KG1 (cell line): Measurements from ENCODE around the gene RDH13.
"Not testable (repeated sequence)": the region's sequence is repeated elsewhere in the genome, so short reads cannot be mapped to it uniquely, and the experiment has no call there.

Experiments used
- DNase-seq: peaks from one replicate; lab custom pipeline; 2025; lab: John Stamatoyannopoulos, UW

RDH13 gene, protein sequence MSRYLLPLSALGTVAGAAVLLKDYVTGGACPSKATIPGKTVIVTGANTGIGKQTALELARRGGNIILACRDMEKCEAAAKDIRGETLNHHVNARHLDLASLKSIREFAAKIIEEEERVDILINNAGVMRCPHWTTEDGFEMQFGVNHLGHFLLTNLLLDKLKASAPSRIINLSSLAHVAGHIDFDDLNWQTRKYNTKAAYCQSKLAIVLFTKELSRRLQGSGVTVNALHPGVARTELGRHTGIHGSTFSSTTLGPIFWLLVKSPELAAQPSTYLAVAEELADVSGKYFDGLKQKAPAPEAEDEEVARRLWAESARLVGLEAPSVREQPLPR

DNA sequence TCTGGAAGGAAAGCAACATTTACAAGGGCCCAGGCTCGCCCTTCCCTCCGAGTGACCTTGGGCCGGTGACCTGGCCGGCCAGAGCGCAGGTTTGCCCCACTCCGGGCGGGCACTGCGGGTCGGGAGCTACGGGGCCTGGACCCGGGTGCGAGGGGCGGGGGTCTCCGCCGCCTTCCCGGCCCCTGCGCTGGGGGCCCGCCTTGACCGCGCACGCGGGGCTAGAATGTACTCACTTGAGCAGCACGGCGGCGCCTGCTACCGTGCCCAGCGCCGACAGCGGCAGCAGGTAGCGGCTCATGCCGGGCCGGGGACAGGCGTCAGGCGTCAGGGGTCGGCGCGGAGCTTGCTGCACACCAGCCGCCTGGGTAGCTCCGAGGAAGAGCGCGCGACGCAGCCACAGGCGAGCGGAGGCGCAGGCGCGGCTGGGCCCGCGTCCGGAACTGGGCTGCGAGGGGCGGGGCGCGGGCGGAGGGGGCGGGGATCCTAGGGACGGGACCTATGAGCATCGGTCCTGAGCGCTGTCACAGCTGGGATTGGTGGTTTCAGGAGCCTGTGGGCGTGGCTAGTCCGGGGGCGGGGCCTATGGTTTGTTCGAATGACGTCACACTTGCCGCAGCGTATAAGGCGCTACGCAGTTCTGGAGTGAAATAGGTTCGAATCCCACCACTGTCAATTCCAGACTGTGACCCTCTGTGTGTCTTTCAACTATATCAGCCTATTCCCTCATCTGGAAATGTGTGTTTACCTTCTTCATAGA, at the start of gene RDH13:
TSS of gene RDH13 (minus strand) at position 414 of the 757 bp plus-strand sequence. CDS start at position 298, 116 bp downstream.
- DNase-seq = peak; percentile 95

DNA sequence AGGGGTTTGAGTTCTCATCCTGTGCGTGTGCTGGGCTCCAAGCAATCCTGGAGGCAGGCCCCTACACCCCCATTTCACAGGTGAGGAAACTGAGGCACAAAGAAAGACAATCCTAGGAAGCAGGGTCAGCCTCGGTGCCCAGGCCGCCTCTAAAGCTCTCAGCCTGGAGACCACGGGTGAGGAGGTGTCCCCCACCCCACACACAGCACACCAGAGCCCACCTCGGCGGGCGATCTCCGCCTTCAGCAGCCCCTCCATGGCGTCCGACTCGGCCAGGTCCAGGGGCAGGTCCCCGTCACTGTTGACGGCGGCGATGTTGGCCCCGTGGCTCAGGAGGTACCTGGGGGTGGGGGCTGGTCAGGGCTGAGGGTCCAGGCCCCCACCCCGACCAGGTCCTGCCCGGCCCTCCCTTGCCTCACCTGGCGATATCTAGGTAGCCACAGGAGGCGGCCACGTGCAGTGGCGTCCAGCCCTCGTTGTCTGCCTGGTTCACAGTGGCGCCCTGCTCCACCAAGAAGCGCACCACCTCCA, 49.4 kb upstream of the RDH13 start:
- no peak for DNase-seq

DNA sequence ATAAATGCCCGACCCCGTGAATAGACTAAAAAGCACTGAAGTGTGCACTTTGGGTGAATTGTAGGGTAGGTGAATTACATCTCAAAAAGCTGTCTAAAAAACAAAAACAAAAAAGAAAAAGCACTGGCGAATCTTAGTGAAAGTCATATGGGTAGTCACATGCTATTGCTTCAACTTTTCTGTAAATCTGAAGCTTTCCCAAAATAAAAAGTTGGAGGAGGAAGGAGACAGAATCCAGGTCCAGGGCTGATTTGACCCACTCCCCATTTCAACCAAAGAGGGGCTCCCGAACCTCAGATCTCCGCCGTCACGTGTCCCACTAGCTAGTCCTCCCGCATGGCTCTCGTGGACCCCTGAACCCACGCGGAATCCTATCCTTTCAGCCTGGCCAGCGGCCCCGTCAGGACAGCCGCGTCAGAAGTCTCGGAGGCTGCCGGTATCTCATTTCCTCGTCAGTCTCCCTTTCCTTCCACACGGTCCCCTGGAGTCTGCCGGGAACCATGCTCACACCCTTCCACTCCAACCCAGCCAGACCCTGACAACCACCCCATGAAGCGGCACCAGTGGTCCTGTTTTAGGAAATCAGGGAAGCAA, 48.4 kb upstream of the RDH13 start:
- DNase-seq = no peak

DNA sequence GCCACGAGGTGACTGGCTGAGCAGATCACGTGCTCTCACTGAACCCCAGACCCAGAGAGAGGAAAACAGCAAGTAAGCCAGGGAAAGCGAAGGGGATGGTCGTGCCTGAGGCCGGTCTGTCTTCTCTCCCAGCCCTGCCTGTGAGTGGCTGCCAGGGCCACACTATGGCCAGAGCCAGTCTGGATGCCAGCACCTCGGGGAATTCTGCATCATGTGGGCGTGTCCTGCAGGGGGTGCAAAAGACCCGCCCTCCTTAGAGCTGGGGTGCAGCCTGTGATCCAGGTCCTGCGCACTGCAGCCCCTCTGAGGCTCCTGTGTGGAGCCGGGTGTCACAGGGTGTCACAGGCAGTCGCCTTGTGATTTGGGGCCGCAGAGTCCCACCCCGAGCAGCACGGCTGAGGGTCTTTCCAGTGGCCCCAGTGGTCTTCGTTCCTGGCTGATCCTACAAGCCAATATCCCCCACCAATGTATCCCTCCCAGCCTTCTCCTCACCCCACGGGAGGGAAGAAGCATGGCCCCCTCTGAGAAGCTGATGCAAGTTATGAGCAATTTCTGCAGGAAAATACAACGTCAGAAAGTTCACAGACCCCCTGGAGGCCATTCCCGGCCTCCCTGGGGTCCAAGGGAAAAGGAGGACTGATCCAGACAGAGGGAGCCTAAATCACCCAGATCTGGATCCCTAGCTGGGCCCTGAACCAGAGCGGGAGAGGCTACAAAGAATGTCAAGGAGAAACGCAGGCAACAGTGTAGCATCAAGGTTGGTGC, 46.8 kb upstream of the RDH13 start:
- no peak for DNase-seq

DNA sequence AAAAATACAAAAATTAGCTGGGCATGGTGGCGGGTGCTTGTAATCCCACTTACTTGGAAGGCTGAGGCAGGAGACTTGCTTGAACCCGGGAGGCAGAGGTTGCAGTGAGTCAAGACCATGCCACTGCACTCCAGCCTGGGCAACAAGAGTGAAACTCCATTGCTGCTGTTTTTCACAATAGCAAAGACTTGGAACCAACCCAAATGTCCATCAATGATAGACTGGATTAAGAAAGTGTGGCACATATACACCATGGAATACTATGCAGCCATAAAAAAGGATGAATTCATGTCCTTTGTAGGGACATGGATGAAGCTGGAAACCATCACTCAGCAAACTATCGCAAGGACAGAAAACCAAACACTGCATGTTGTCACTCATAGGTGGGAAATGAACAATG, 44.3 kb upstream of the RDH13 start:
- DNase-seq = not testable (repeated sequence)

DNA sequence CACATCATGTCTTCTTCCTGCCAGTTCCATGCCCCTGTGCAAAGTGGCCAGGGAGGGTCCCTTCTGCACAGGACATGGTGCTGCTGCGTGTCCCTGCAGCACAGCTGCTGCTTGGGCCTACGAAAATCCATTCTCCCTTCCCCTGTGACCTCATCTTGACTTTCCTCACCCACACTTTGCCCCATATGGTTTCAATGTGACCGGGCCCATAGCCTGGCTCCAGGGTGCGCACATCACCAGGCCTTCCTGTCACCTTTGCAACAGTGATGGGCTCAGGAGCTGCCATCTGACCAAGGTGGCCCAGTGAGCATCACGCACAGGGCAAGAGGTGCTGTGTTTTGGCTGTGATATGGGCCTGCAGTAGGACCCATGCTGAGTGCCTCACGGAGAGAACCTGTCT, 43.6 kb upstream of the RDH13 start:
- no peak for DNase-seq

DNA sequence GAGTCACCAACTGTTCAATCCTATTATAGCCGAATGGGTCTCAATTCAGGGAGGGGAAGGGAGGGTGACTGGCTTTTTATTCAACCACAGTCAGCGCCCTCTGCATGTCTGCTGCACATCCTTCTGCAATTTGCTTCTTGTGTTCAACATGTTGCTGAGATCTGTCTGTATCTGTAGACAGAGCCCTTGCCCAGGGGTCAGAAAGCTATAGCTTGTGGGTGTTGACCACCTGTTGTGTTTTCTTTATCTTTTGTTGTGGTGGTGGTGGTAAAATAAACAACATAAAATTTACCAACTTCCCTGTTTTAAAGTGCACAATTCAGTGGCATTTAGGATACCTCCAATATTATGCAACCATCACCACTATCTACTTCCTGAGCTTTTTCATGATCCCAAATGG, 42.3 kb upstream of the RDH13 start:
- no peak for DNase-seq

DNA sequence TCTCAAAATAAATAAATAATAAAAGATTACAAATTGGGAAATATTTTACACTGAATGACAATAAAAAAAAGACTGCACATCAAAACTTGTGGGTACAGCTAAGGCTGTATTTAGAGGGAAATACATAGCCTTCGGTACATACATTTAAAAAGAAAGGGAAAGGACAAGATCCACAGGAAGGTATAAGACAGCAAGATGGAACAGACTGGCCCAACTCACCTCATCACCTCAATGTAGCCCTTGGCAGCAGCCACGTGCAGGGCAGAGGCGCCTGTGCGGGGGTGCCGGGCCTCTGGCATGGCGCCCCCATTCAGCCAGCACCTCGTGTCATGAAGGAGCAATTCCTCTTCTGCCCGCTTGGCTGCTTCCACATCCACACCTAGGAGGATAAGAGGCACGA, 40.2 kb upstream of the RDH13 start:
- DNase-seq = no peak

DNA sequence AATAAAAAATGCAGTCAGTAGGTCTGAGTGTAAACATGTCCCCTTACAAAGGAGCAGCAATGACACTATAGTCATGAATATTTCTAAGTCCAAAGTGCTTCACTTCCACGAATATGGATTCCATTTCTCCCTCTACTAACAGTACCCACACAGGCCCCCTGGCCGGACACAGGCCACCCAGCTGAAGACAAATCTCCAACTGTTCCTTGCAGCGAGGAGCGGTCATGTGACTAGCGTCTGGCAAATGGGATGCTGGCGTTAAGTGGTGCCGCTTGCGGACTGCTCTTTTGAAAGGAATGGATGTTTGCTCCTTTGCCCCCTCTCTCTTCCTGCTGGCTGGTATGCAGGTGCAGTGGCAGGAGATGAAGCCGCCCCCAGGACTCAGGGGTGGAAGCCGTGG, 38.3 kb upstream of the RDH13 start:
- DNase-seq = no peak

DNA sequence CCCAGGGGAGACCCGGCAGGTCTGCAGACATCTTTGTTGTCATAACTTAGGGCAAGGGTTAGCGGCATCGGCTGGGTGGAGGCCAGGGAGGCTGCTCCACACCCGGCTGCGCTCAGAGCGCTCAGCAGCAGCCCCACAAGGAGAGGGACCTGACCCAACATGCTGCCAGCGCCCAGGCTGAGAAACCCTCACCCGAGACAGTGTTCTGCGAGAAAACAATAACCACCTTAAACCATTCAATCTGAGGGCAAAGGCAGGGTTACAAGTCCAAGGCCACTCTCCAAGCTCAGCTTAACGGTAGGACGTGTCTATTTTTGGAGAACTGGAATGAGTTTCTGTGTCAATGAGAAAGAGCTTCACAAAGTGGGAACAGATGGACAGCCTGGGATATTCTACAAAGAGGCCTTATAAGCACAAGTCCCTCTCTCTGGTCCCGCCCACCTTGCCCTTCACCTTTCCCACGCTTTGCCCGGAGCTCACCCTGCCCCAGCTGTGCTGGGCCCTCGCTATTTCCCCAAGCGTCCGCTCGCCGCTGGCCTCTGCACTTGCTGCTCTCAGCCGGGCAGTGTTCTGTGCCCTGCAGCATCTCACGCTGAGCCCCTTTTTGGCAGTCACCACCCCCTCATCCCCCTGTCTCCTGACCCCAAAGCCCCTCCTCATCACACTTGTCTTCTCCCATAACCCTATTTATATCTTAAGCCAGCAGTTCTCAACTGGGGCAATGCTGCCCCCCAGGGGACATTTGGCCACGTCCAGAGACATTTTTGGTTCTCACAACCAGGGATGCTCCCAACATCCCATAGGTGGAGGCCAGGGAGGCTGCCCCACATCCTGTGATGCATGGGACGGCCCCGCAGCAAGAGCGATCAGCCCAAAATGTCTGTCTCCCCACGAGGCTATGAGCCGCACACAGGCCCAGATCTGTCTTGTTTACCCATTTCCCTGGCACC, 36.9 kb upstream of the RDH13 start:
- no peak for DNase-seq

DNA sequence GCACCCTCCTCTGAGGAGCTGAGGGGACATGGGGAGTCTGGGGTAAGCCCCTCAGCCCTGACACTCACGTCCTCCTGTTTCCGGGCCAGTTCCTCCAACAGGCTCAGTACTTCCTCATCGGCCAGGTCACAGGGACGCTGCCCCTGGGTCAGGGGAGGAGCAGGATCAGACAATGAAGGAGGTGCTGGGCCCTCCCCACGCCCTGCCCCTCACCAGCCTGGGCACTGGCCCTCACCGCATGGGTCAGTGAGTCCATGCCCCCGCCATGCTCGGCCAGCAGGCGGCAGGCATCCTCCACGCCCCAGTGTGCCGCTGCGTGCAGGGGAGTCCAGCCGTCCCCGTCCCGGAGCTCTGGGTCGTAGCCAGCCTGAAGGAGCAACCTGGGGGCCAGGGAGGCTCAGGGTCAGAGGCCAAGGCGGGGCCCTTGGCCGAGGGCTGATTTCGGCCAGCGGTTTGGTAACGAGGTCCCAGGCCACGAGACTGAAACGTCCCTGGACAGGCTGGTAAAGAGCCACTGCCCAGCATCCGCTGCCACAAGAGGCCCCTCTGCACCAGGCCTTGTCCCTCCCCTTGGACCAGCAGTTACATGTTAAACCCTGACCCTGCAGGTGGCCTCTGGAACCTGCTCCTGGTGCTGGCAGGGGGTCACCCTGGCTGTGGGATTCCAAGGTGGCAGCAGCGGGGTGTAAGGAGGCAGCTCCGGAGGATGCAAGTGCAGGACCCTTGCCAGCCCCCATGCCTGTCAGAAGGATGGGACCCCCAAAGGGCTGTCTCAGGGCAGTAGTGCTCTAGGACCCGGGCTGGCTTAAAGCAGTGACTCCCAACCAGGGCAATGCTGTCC, 36.0 kb upstream of the RDH13 start:
- no peak for DNase-seq

DNA sequence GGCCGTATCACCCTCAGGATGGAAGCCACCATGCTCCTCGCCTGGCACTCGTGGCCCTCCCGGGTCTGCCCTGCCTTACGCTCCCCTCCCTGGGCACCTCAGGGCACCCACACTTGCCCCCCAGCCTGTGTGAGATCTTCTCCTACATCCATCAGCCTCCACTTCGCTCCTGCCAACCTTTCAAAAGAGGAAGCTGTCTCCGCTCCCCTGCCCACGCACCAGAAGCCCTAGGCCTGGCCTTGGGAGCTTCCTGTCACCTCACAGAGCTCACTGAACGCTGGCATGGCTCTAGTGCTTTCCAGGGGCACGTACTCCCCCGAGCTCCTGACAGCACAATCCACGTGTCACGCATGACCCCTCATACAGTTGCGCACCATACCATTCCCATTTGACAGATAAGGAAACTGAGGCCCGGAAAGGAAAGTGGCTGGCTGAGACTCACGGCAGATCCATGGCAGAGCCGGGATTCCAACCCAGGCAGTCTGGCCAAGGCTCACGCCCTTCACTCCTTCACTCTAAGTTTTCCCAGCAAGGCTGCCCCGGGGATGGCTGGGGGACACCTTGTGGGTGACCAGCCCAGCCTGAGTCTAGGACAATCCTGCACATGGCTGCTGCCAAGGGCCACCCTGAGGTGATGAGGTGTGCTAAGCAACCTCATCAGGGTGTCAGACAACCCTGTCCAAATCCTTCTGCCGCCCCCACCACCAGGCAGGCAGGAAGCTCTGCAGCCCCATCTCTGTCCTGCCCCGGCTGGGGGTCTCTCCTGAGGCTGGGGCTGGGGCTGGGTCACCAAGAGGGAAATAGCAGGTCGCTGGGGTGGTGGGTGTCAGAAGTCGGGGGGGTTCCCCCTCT, 35.1 kb upstream of the RDH13 start:
- no peak for DNase-seq

DNA sequence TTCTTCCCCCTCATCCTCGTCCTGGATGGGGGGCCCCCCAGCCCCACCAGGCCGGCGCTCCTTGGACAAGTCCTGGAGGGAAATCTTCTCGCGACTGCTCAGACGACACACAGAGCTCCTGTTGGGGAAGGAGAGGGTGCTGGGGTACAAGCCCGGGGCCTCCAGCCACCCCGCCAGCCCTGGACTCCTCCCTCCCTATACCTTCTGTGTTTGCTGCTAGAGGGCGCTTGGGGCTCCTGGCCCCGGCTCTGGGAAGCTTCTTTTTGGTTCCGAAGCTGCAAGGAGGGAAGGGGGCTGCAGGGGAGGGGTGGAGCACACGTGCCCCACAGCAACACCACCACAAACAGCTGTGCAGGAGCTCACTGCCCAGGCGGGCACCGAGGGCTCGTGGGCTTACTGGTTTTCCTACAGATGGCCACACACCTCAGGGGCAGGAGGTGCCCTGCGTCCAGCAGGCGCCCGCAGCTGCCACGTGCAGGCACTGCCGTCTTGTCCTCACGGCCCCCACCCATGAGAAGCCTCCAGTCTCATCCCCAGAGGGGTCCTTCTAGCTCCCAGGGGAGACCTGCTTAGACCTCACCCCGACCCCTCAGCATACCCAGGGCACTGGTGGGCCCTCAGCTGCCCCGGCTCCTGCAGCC, 33.2 kb upstream of the RDH13 start:
- no peak for DNase-seq

DNA sequence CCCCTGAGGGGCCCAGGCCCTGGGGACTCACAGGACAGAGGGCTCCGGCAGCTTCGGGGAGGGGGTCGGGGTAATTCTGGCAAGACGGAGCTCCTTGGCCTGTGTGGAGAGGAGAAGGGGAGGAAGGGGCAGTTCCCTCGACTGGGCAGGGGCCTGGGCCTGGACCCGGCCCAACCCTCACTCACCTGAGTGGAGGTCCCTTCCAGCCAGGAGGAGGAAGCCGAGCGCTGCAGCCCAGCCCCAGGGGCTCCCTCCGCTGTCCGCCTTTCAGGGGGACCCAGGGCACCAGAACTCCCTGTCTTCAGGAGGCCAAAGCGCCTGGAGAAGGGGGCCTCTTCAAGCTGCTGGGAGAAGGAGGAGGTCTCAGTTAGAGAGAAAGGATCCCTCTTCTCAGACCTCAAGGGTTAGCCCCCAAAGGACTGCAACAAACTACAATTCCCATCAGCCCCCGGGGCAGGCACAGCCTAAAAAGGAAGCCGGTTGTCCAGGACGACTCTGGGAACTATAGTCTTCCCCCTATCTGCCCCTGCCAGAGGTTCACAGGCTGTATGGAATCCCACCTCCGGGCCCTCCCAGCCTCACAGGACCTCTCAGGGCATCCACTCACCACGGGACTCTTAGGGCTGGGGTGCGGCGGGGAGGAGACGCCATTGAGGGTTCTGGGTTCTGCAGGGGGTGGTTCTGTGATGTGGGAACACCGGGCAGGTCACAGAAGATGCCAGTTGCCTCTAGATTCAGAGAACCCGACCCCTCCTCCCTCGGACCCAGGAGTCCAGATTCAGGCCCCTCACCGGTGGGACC, 32.5 kb upstream of the RDH13 start:
- no peak for DNase-seq

DNA sequence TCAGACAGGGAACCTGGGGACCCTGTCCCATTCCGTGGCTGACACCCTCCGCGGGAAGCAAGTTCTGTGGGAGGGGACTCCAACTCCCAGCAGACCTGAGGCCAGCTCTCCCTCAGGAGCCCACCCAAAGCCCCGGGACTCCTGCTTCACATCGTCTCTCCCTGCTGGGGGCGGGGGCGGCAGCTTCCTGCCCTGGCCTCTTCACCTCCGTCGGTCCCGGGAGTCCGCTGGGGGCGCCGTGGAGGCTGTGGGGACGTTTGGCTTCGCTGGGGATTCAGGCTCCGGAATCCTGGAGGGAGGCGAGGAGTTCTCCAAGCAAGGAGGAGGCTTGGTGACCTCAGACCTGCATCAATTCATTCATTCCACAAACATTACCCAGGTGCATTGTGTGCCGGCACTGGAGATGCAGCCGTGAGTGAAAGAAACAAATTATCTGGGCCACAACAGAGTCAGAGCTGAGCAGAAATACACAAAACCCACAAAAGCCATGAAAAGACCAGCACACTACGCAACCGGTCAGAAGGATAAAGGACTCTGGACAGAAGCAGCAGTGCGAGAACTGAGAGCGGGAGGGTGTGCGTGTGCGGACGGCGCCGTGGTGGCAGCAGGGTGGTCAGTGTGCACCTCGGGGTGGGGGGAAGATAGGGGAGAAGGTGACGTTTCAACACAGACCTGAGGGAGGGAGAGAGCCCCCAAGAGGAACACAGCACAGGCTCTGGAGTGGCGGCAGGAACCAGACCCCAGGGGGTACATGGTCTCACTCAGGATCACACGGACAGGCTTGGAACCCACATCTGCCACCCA, 31.7 kb upstream of the RDH13 start:
- no peak for DNase-seq

DNA sequence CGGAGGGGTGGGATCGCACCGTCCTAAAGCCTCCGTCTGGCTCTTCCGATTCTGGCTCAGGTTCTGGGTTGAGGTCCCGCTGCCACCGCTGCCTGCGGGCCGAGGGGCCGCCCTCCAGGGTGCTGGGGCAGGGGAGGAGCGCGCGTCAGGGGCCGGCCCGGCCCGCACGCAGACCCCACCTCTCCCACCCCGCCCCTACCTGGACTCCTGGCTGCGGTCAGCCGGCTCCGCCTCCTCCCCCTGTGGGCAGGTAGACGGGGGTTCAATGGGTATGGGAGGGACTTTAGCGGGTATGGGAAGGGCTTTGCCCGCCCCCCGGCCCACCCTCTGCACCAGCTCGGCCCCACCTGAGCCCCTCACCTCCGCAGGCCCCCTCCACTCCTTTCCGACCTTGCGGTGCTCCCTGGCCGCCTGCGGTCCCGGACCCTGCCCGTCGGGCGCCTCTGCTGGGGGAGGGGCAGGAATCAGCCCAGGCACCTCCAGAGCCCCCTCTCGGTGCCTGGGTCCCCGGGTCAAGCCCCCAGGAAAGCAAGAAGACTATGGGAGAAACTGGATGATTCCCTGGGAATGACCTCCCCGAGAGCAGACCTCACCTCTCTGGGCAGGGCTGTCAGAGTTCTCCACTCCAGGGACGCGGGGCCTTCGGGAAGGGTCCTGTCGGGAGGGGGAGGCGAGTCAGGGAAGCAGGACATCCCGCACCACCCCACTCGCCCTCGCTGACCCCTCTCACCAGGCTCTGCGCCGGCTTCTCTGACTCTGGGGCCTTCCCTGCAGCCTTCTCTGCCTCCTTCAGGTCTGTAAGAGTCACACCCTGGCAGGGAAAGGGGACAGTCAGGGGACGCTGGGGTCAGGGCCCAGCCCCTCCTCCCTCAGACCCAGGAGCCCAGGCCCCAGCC, 29.7 kb upstream of the RDH13 start:
- no peak for DNase-seq
